GM04503 (cell line): ENCODE measurements around the gene ARSJ.
"Not testable (repeated sequence)": the region's sequence is repeated elsewhere in the genome, so short reads cannot be mapped to it uniquely, and the experiment has no call there.

ENCODE experiments used
- DNase-seq: peaks from one replicate; pipeline ENCODE4 v3.0.0-alpha.2; 2012; ENCODE audit warnings: low read depth

Gene ARSJ

GRCh38 chr4:113979148-113979904 lies at the start of gene ARSJ:
Gene ARSJ, minus strand, starts transcription at chr4:113979647. Its CDS starts 813 bp downstream, at chr4:113978834.
- DNase-seq = peak; percentile 68

GRCh38 chr4:114028071-114028470 lies 48.6 kb upstream of the ARSJ start:
- DNase-seq = no peak

GRCh38 chr4:114027596-114027995 lies 48.1 kb upstream of the ARSJ start:
- DNase-seq = no peak

GRCh38 chr4:114026447-114026846 lies 47.0 kb upstream of the ARSJ start:
- no peak for DNase-seq

GRCh38 chr4:114025176-114025777 lies 45.8 kb upstream of the ARSJ start:
- DNase-seq = no peak

- no peak for DNase-seq
Observed at GRCh38 chr4:114021451-114021850, 42.0 kb upstream of the ARSJ start.

GRCh38 chr4:114019969-114020358 lies 40.5 kb upstream of the ARSJ start:
- DNase-seq = no peak

GRCh38 chr4:114019276-114019968 lies 40.0 kb upstream of the ARSJ start:
- DNase-seq = no peak

GRCh38 chr4:114017120-114017917 lies 37.9 kb upstream of the ARSJ start:
- no peak for DNase-seq

GRCh38 chr4:114015444-114015899 lies 36.0 kb upstream of the ARSJ start:
- DNase-seq = peak; percentile 99

GRCh38 chr4:114013201-114013600 lies 33.8 kb upstream of the ARSJ start:
- not testable (repeated sequence) for DNase-seq

GRCh38 chr4:114012749-114013148 lies 33.3 kb upstream of the ARSJ start:
- DNase-seq = no peak

GRCh38 chr4:114005569-114006442 lies 26.4 kb upstream of the ARSJ start:
- DNase-seq = no peak

- not testable (repeated sequence) for DNase-seq
Observed at GRCh38 chr4:114004483-114005226, 25.2 kb upstream of the ARSJ start.

- DNase-seq = no peak
Observed at GRCh38 chr4:113998531-113998930, 19.1 kb upstream of the ARSJ start.

GRCh38 chr4:113998079-113998478 lies 18.6 kb upstream of the ARSJ start:
- no peak for DNase-seq

- no peak for DNase-seq
Observed at GRCh38 chr4:113997206-113997605, 17.8 kb upstream of the ARSJ start.

- DNase-seq = no peak
Observed at GRCh38 chr4:113996599-113997177, 17.2 kb upstream of the ARSJ start.

GRCh38 chr4:113993887-113994286 lies 14.4 kb upstream of the ARSJ start:
- no peak for DNase-seq

- DNase-seq = no peak
Observed at GRCh38 chr4:113990886-113991285, 11.4 kb upstream of the ARSJ start.
